ENCODE data around the gene AGPAT3. TPM values are rescaled to one million over a fixed set of nuclear protein-coding genes. Genes with fewer than 3 reads are reported as not detected.

The AGPAT3 gene
- total RNA-seq, 1 experiment from 2014 or later = 13.0 TPM

DNA sequence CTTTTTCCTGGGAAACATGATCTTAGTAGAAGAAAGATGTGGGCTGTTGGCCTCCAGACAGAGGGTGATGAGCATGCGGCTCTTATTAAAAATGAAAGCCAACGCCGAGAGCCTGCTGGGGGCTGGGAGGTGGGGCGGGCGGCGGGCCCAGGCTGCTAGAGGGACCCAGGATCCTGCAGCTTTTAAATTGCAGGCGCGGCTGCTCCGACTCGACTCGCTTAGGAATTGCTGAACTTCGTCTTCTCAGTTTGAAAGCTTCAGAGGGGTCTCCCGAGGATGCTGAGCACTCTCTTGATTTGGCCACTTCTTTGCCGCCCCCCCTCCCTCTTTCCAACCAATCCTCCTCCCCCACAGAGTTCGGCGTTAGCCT, 1.2 kb downstream of the AGPAT3 start:
- Histone ChIP-seq H3K23me2 (ENCODE audit: insufficient read length, low read depth, low read length, poor library complexity, severe bottlenecking) (no peaks in the 10 kb centered on the region), H2BK20ac (ENCODE audit: low read depth, low read length, poor library complexity, severe bottlenecking) (no peak overlapping the region), H3K4me2 (ENCODE audit: insufficient read depth, insufficient read length, low read length) (peak overlapping the region; percentile 40), H3K9me3 (ENCODE audit: control insufficient read depth, low read depth, low read length) (no peaks in the 10 kb centered on the region), H2BK5ac (ENCODE audit: insufficient read length, low read length) (no peak overlapping the region), H3K79me1 (ENCODE audit: insufficient read depth, low read depth, low read length, poor library complexity, severe bottlenecking) (no peaks in the 10 kb centered on the region), H3K27ac (ENCODE audit: insufficient read length, low read depth, low read length) (no peak overlapping the region), H4K8ac (replicated peaks; ENCODE audit: insufficient read length, low read depth, low read length) (no peak overlapping the region), H3T11ph (ENCODE audit: low read length) (no peak overlapping the region), H2AFZ (ENCODE audit: low read length) (no peak overlapping the region), H3K79me2 (ENCODE audit: insufficient read depth, low read length) (no peaks in the 10 kb centered on the region), H3K18ac (ENCODE audit: insufficient read length, low read depth, low read length) (no peak overlapping the region), H3K23ac (ENCODE audit: insufficient read length, low read depth, low read length) (no peak overlapping the region), H2AK5ac (ENCODE audit: insufficient read length, low read length) (no peak overlapping the region), H3K27me3 (ENCODE audit: insufficient read depth, low read length) (no peaks in the 10 kb centered on the region), H4K5ac (ENCODE audit: insufficient read length, low read depth, low read length) (no peak overlapping the region), H3K9ac (ENCODE audit: extremely low read depth, insufficient read length, low read length) (no peak overlapping the region), H3K4ac (ENCODE audit: low read depth, low read length) (no peak overlapping the region), H4K91ac (ENCODE audit: insufficient read length, low read depth, low read length) (no peak overlapping the region), H2BK15ac (ENCODE audit: low read depth, low read length) (no peak overlapping the region), H3K14ac (ENCODE audit: insufficient read depth, low read length) (no peak overlapping the region), H2BK12ac (ENCODE audit: insufficient read length, low read depth, low read length) (no peak overlapping the region), H3K4me1 (ENCODE audit: insufficient read depth, low read length) (no peaks in the 10 kb centered on the region; the same call in 1 of the 2 replicates), H3K56ac (ENCODE audit: insufficient read length, low read depth, low read length) (no peak overlapping the region), H4K20me1 (ENCODE audit: control insufficient read depth, insufficient read depth, insufficient read length) (no peaks in the 10 kb centered on the region), H2BK120ac (ENCODE audit: low read depth, low read length, poor library complexity, severe bottlenecking) (no peak overlapping the region)
- DNase-seq = no peak
- no CpG with 5 or more reads among the region's 16 CpGs for WGBS (ENCODE audit: extremely low coverage, insufficient read length, low lambda C conversion rate)
- Mint-ChIP-seq H3K4me3 (peak overlapping the region; percentile 59 to 70), H3K9me3 (no peaks in the 10 kb centered on the region), H3K36me3 (ENCODE audit: insufficient read depth in 1 of 3, low read depth in 3 of 3) (0 out of 7 replicates have a peak, but pooled peaks cover 0 to 2% (median 2%) of the 10 kb centered on the region in 3 experiments), H3K27ac (no peak overlapping the region), H3K27me3 (ENCODE audit: low read depth) (peaks cover 23% of the 10 kb centered on the region), H3K4me1 (peaks cover 11 to 12% of the 10 kb centered on the region in 2 experiments)
- TF ChIP-seq, protein P1, sequence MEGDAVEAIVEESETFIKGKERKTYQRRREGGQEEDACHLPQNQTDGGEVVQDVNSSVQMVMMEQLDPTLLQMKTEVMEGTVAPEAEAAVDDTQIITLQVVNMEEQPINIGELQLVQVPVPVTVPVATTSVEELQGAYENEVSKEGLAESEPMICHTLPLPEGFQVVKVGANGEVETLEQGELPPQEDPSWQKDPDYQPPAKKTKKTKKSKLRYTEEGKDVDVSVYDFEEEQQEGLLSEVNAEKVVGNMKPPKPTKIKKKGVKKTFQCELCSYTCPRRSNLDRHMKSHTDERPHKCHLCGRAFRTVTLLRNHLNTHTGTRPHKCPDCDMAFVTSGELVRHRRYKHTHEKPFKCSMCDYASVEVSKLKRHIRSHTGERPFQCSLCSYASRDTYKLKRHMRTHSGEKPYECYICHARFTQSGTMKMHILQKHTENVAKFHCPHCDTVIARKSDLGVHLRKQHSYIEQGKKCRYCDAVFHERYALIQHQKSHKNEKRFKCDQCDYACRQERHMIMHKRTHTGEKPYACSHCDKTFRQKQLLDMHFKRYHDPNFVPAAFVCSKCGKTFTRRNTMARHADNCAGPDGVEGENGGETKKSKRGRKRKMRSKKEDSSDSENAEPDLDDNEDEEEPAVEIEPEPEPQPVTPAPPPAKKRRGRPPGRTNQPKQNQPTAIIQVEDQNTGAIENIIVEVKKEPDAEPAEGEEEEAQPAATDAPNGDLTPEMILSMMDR (conservative IDR thresholded peaks at IDR 0.05) = no peak
